ENCODE results near the gene BMPER.

GRCh38 chr7:33862946-33863814, 42.2 kb upstream of the BMPER start:
- TF ChIP-seq POLR2A (IDR thresholded peaks at IDR 0.05; ENCODE audit: low read depth, low read length) (no peak), POLR2AphosphoS5 (IDR thresholded peaks at IDR 0.05; ENCODE audit: low read depth, low read length) (no peak), TAF1 (IDR thresholded peaks at IDR 0.05; ENCODE audit: borderline replicate concordance, low read depth, low read length) (no peak)

All from GM12892 (cell line).